Loucy (cell line): ENCODE measurements around the gene BRINP3.

ENCODE experiments used
- H2AFZ ChIP-seq: fragments of 200-600 bp; sonication (generic); 2 replicates; pipeline ENCODE4 v1.6.0; 2016; ENCODE audit warnings: antibody characterized with exemption, mild to moderate bottlenecking, low read length, moderate library complexity
- H3F3A ChIP-seq: fragments of 200-600 bp; 2 replicates; pipeline ENCODE4 v1.6.0; 2016; ENCODE audit warnings: antibody characterized with exemption, low read depth, mild to moderate bottlenecking
- H3K27me3 ChIP-seq: fragments of 200-600 bp; sonication (generic); 2 replicates; pipeline ENCODE4 v1.6.1; 2014; ENCODE audit warnings: low read length, mild to moderate bottlenecking; ENCODE audit not compliant: insufficient read depth, poor library complexity, severe bottlenecking
- H3K36me3 ChIP-seq: fragments of 200-600 bp; sonication (generic); 2 replicates; pipeline ENCODE4 v1.6.1; 2016; ENCODE audit warnings: low read length; ENCODE audit not compliant: insufficient read depth
- H3K4me1 ChIP-seq: fragments of 200-600 bp; sonication (generic); 2 replicates; pipeline ENCODE4 v1.5.1; 2014; ENCODE audit warnings: low read length, mild to moderate bottlenecking; ENCODE audit not compliant: insufficient read depth, poor library complexity, severe bottlenecking
- H3K4me2 ChIP-seq: fragments of 200-600 bp; sonication (generic); 2 replicates; pipeline ENCODE4 v1.6.0; 2014; ENCODE audit warnings: antibody characterized with exemption, low read length, low read depth, mild to moderate bottlenecking; ENCODE audit not compliant: poor library complexity, severe bottlenecking
- H3K4me3 ChIP-seq: fragments of 200-600 bp; sonication (generic); 2 replicates; pipeline ENCODE4 v1.5.1; 2014; ENCODE audit warnings: low read length, mild to moderate bottlenecking, mixed read lengths; ENCODE audit not compliant: poor library complexity, severe bottlenecking
- H3K79me2 ChIP-seq: fragments of 200-600 bp; sonication (generic); 2 replicates; pipeline ENCODE4 v1.6.1; 2014; ENCODE audit warnings: low read length; ENCODE audit not compliant: insufficient read depth
- H3K9ac ChIP-seq: fragments of 200-600 bp; sonication (generic); 2 replicates; pipeline ENCODE4 v1.6.0; 2014; ENCODE audit warnings: mild to moderate bottlenecking, low read depth, low read length, moderate library complexity; ENCODE audit not compliant: poor library complexity, severe bottlenecking
- H3K9me2 ChIP-seq: fragments of 200-600 bp; sonication (generic); replicated peaks from 2 replicates; pipeline ENCODE4 v1.6.1; 2016; ENCODE audit warnings: low read depth, low read length, mixed read lengths
- H3K9me3 ChIP-seq: fragments of 200-600 bp; sonication (generic); 2 replicates; pipeline ENCODE4 v1.6.1; 2014; ENCODE audit warnings: mild to moderate bottlenecking, antibody characterized with exemption, low read length, low read depth; ENCODE audit not compliant: insufficient read depth
- H4K20me1 ChIP-seq: fragments of 200-600 bp; sonication (generic); 2 replicates; pipeline ENCODE4 v1.6.0; 2014; ENCODE audit warnings: antibody characterized with exemption, low read length, mild to moderate bottlenecking; ENCODE audit not compliant: insufficient read depth, poor library complexity, severe bottlenecking
- EZH2phosphoT487 ChIP-seq: fragments of 200-600 bp; IDR thresholded peaks from 2 replicates; pipeline ENCODE4 v1.6.1; 2018; ENCODE audit warnings: antibody characterized with exemption, mild to moderate bottlenecking, moderate library complexity, borderline replicate concordance
- TF ChIP-seq, protein P1 (sequence below): fragments of 200-600 bp; sonication (generic); conservative IDR thresholded peaks from 2 replicates; pipeline ENCODE4 v1.5.1; 2014; ENCODE audit warnings: mild to moderate bottlenecking, antibody characterized with exemption, low read length

Gene BRINP3

GRCh38 chr1:190252046-190252445 is 225.6 kb downstream of the BRINP3 start:
- Histone ChIP-seq H4K20me1 (no peaks in the 10 kb centered on the region), H3K4me2 (no peak overlapping the region), H3K27me3 (no peaks in the 10 kb centered on the region), H3K9me2 (no peaks in the 10 kb centered on the region), H3K9me3 (no peaks in the 10 kb centered on the region), H3K4me1 (no peaks in the 10 kb centered on the region), H3K9ac (no peak overlapping the region), H3K79me2 (no peaks in the 10 kb centered on the region), H3K4me3 (no peak overlapping the region), H3F3A (no peaks in the 10 kb centered on the region), H3K36me3 (no peaks in the 10 kb centered on the region), H2AFZ (no peak overlapping the region)
- no peak for TF ChIP-seq EZH2phosphoT487
- TF ChIP-seq, protein P1, sequence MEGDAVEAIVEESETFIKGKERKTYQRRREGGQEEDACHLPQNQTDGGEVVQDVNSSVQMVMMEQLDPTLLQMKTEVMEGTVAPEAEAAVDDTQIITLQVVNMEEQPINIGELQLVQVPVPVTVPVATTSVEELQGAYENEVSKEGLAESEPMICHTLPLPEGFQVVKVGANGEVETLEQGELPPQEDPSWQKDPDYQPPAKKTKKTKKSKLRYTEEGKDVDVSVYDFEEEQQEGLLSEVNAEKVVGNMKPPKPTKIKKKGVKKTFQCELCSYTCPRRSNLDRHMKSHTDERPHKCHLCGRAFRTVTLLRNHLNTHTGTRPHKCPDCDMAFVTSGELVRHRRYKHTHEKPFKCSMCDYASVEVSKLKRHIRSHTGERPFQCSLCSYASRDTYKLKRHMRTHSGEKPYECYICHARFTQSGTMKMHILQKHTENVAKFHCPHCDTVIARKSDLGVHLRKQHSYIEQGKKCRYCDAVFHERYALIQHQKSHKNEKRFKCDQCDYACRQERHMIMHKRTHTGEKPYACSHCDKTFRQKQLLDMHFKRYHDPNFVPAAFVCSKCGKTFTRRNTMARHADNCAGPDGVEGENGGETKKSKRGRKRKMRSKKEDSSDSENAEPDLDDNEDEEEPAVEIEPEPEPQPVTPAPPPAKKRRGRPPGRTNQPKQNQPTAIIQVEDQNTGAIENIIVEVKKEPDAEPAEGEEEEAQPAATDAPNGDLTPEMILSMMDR, result no peak

DNA sequence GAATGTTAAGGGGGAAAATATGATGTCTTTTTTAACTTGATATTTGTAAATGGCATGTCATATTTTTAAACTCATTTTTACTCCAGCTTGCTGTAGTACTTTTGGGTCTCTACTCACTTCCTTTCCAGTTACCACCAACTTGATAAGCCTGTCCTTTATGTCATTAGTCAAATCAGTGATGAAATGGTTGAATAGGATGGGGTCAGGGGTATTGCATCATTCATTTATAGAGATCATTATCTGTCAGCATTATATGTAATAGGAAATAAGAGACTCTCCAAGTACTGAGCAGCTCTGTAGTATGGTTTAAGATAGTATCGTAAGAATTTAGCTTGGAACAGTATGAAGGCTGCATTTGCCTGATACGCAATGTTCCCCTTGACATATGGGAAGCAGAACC is 227.3 kb downstream of the BRINP3 start:
- no peaks in the 10 kb centered on the region for H3K9me3 ChIP-seq
- H3K36me3 ChIP-seq, result no peaks in the 10 kb centered on the region
- no peaks in the 10 kb centered on the region for H3K27me3 ChIP-seq
- H3K4me3 ChIP-seq, result no peak overlapping the region
- H4K20me1 ChIP-seq, result no peaks in the 10 kb centered on the region
- no peak overlapping the region for H3K9ac ChIP-seq
- no peak overlapping the region for H2AFZ ChIP-seq
- no peak overlapping the region for H3K4me2 ChIP-seq
- H3K79me2 ChIP-seq, result no peaks in the 10 kb centered on the region
- TF ChIP-seq EZH2phosphoT487, result no peak
- TF ChIP-seq, protein P1, result no peak
- no peaks in the 10 kb centered on the region for H3F3A ChIP-seq
- no peaks in the 10 kb centered on the region for H3K4me1 ChIP-seq
- no peaks in the 10 kb centered on the region for H3K9me2 ChIP-seq

DNA sequence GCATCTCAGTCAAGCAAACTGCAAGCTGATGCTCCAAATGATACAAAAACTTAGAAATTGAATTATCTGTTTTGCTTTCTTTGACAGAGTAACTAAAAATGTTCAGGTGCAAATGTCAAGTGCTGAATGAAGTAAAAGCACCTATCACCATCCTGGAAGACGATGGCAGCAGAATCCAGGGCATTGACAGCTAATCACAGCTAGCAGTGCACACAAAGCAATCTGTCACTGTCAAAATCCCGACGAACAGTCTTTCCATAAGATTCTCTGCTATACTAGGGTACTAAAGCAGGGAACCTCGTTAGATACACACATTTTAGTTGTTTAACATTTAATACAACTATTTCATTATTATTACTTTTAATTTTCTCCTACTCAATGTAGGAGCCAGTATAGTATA is 233.3 kb downstream of the BRINP3 start:
- no peak overlapping the region for H3K4me3 ChIP-seq
- no peaks in the 10 kb centered on the region for H3K79me2 ChIP-seq
- H3K9me3 ChIP-seq, result no peaks in the 10 kb centered on the region
- H4K20me1 ChIP-seq, result no peaks in the 10 kb centered on the region
- no peaks in the 10 kb centered on the region for H3K9me2 ChIP-seq
- no peaks in the 10 kb centered on the region for H3K36me3 ChIP-seq
- no peak for TF ChIP-seq EZH2phosphoT487
- TF ChIP-seq, protein P1, result no peak
- H2AFZ ChIP-seq, result no peak overlapping the region
- H3K9ac ChIP-seq, result no peak overlapping the region
- H3F3A ChIP-seq, result no peaks in the 10 kb centered on the region
- no peaks in the 10 kb centered on the region for H3K27me3 ChIP-seq
- no peaks in the 10 kb centered on the region for H3K4me1 ChIP-seq
- H3K4me2 ChIP-seq, result no peak overlapping the region
